Measurements from ENCODE around the gene SLC38A3.

SLC38A3 gene

DNA sequence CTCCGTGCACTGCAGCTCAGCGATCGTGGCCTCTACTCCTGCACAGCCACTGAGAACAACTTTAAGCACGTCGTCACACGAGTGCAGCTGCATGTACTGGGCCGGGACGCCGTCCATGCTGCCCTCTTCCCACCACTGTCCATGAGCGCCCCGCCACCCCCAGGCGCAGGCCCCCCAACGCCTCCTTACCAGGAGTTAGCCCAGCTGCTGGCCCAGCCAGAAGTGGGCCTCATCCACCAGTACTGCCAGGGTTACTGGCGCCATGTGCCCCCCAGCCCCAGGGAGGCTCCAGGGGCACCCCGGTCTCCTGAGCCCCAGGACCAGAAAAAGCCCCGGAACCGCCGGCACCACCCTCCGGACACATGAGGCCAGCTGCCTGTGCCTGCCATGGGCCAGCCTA, 17.3 kb upstream of the SLC38A3 start:
- TF ChIP-seq FOXM1 (IDR thresholded peaks at IDR 0.05; ENCODE audit: borderline replicate concordance, low read depth), result no peak
- TF ChIP-seq NFIC (IDR thresholded peaks at IDR 0.05), result no peak
- no peak for TF ChIP-seq TAF1 (IDR thresholded peaks at IDR 0.05; ENCODE audit: low read depth)
- TF ChIP-seq CREB1 (IDR thresholded peaks at IDR 0.05; ENCODE audit: low read depth), result no peak
- no peak for TF ChIP-seq YY1 (IDR thresholded peaks at IDR 0.05; ENCODE audit: low read depth)

DNA sequence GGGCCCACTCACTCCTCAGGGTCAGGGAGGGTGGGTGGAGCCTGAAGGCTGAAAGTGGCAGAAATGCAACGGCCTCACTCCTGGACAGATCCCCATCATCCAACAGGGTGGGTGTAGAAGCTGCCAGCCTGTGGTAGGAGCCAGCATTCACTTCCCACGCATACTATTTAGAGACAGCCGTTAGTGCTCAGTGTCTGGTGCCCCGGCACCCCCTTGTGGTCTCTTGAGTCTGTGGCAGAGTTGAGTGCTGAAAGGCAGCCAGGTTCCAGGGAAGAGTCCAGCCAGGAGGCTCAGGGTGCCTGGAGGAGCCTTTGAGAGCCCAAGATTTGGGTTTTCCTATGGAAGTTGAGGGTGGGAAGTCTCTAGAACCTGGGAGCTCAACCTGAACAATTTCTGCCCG, 15.8 kb upstream of the SLC38A3 start:
- TF ChIP-seq, protein P1, sequence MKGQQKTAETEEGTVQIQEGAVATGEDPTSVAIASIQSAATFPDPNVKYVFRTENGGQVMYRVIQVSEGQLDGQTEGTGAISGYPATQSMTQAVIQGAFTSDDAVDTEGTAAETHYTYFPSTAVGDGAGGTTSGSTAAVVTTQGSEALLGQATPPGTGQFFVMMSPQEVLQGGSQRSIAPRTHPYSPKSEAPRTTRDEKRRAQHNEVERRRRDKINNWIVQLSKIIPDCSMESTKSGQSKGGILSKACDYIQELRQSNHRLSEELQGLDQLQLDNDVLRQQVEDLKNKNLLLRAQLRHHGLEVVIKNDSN (IDR thresholded peaks at IDR 0.05), result no peak
- TF ChIP-seq CEBPB (IDR thresholded peaks at IDR 0.05) (no peak), EP300 (IDR thresholded peaks at IDR 0.05; ENCODE audit: borderline replicate concordance) (no peak), YY1 (IDR thresholded peaks at IDR 0.05; ENCODE audit: low read depth) (no peak), NFIC (IDR thresholded peaks at IDR 0.05) (no peak), TAF1 (IDR thresholded peaks at IDR 0.05; ENCODE audit: low read depth) (no peak), RAD21 (IDR thresholded peaks at IDR 0.05; ENCODE audit: low read depth) (peak; percentile 99), TCF12 (IDR thresholded peaks at IDR 0.05; ENCODE audit: low read depth) (no peak)
- TF ChIP-seq, protein P2, sequence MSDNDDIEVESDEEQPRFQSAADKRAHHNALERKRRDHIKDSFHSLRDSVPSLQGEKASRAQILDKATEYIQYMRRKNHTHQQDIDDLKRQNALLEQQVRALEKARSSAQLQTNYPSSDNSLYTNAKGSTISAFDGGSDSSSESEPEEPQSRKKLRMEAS (IDR thresholded peaks at IDR 0.05), result 0 out of 2 replicates have a peak, but pooled peaks have one; percentile 31
- TF ChIP-seq, protein P3, sequence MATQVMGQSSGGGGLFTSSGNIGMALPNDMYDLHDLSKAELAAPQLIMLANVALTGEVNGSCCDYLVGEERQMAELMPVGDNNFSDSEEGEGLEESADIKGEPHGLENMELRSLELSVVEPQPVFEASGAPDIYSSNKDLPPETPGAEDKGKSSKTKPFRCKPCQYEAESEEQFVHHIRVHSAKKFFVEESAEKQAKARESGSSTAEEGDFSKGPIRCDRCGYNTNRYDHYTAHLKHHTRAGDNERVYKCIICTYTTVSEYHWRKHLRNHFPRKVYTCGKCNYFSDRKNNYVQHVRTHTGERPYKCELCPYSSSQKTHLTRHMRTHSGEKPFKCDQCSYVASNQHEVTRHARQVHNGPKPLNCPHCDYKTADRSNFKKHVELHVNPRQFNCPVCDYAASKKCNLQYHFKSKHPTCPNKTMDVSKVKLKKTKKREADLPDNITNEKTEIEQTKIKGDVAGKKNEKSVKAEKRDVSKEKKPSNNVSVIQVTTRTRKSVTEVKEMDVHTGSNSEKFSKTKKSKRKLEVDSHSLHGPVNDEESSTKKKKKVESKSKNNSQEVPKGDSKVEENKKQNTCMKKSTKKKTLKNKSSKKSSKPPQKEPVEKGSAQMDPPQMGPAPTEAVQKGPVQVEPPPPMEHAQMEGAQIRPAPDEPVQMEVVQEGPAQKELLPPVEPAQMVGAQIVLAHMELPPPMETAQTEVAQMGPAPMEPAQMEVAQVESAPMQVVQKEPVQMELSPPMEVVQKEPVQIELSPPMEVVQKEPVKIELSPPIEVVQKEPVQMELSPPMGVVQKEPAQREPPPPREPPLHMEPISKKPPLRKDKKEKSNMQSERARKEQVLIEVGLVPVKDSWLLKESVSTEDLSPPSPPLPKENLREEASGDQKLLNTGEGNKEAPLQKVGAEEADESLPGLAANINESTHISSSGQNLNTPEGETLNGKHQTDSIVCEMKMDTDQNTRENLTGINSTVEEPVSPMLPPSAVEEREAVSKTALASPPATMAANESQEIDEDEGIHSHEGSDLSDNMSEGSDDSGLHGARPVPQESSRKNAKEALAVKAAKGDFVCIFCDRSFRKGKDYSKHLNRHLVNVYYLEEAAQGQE (IDR thresholded peaks at IDR 0.05; ENCODE audit: low read depth), result no peak

DNA sequence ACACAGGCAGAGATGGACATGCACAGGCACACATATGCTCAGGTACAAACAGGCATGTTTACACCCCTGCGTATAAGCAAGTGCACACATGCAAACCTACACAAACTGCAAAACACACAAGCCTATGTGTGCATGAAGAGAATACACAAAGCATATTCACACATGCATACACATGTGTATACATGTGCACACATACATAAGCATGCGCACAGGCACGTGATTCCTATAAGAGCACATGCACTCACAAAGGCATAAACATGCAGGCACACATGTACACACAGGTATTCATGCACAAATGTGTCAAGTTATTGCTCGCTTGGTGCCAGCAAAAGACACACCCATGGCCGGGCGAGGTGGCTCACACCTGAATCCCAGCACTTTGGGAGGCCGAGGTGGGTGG, 15.1 kb upstream of the SLC38A3 start:
- TF ChIP-seq, protein P1 (IDR thresholded peaks at IDR 0.05), result no peak
- TF ChIP-seq, protein P2 (IDR thresholded peaks at IDR 0.05), result no peak
- TF ChIP-seq ZBTB7A (IDR thresholded peaks at IDR 0.05; ENCODE audit: low read depth) (no peak), YY1 (IDR thresholded peaks at IDR 0.05; ENCODE audit: low read depth) (no peak)

DNA sequence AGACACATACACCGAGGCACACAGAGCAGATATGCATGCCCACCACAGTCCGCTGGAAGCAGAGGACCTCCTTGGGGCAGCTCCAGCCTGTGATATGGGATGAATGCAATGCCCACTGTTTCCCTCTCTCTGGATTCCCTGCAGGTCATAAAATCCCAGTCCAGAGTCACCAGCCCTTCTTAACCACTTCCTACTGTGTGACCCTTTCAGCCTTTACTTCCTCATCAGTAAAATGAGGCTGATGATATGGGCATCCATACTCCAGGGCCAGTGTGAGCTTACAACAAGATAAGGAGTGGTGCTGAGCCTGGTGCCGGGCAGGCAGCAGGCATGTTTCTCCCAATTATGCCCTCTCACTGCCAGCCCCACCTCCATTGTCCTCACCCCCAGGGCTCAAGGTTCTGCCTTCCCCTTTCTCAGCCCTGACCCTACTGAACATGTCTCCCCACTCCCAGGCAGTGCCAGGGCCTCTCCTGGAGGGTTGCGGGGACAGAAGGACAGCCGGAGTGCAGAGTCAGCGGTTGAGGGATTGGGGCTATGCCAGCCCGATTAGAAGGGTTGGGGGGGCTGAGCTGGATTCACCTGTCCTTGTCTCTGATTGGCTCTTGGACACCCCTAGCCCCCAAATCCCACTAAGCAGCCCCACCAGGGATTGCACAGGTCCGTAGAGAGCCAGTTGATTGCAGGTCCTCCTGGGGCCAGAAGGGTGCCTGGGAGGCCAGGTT, 14.0 kb upstream of the SLC38A3 start, which contains the start of gene GNAT1:
Gene GNAT1, plus strand, starts transcription at position 675 of the 725 bp plus-strand sequence. CDS start 116 bp downstream, outside the sequence.
- TF ChIP-seq FOXM1 (IDR thresholded peaks at IDR 0.05; ENCODE audit: borderline replicate concordance, low read depth) (no peak), EGR1 (IDR thresholded peaks at IDR 0.05) (no peak), NFIC (IDR thresholded peaks at IDR 0.05) (no peak), CREB1 (IDR thresholded peaks at IDR 0.05; ENCODE audit: low read depth) (no peak), TAF1 (IDR thresholded peaks at IDR 0.05; ENCODE audit: low read depth) (no peak), YY1 (IDR thresholded peaks at IDR 0.05; ENCODE audit: low read depth) (no peak), ZBTB7A (IDR thresholded peaks at IDR 0.05; ENCODE audit: low read depth) (no peak), CEBPB (IDR thresholded peaks at IDR 0.05) (no peak), TCF12 (IDR thresholded peaks at IDR 0.05; ENCODE audit: low read depth) (no peak), RAD21 (IDR thresholded peaks at IDR 0.05; ENCODE audit: low read depth) (no peak), TEAD4 (IDR thresholded peaks at IDR 0.05) (no peak), EP300 (IDR thresholded peaks at IDR 0.05; ENCODE audit: borderline replicate concordance) (no peak)
- TF ChIP-seq, protein P1 (IDR thresholded peaks at IDR 0.05), result no peak
- TF ChIP-seq, protein P3 (IDR thresholded peaks at IDR 0.05; ENCODE audit: low read depth), result no peak
- TF ChIP-seq, protein P2 (IDR thresholded peaks at IDR 0.05), result no peak

DNA sequence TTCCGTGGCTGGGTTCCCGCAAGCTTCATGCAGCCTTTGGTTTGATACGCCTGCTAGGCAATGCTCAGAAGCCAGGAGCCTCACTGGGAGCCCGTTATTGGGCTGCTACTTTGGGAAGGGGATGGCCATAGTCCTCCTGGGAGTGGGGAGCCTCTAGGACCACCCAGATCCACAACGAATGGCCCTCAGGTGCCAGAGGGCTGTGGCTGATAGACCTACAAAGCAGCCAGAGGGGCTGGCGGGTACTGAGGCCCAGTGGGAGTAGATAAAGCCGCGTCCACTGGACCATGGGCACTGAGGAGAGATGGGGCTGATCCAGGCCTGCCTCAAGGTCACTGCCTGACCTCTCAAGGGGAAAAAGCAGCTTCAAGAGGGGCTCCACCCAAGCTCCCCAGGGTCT, 12.9 kb upstream of the SLC38A3 start:
- TF ChIP-seq CREB1 (IDR thresholded peaks at IDR 0.05; ENCODE audit: low read depth), result no peak
- no peak for TF ChIP-seq NFIC (IDR thresholded peaks at IDR 0.05)
- TF ChIP-seq ZBTB7A (IDR thresholded peaks at IDR 0.05; ENCODE audit: low read depth), result no peak
- TF ChIP-seq, protein P3 (IDR thresholded peaks at IDR 0.05; ENCODE audit: low read depth), result no peak
- TF ChIP-seq TAF1 (IDR thresholded peaks at IDR 0.05; ENCODE audit: low read depth), result no peak
- no peak for TF ChIP-seq EP300 (IDR thresholded peaks at IDR 0.05; ENCODE audit: borderline replicate concordance)
- TF ChIP-seq, protein P1 (IDR thresholded peaks at IDR 0.05), result no peak
- no peak for TF ChIP-seq TCF12 (IDR thresholded peaks at IDR 0.05; ENCODE audit: low read depth)
- no peak for TF ChIP-seq CEBPB (IDR thresholded peaks at IDR 0.05)
- TF ChIP-seq, protein P2 (IDR thresholded peaks at IDR 0.05), result no peak
- TF ChIP-seq FOXM1 (IDR thresholded peaks at IDR 0.05; ENCODE audit: borderline replicate concordance, low read depth), result no peak
- no peak for TF ChIP-seq RAD21 (IDR thresholded peaks at IDR 0.05; ENCODE audit: low read depth)
- TF ChIP-seq EGR1 (IDR thresholded peaks at IDR 0.05), result no peak
- TF ChIP-seq TEAD4 (IDR thresholded peaks at IDR 0.05), result no peak
